CD4-positive, alpha-beta T cell treated with Interleukin-4 for 1 hour (primary cell): ENCODE measurements around the gene SORCS2.
"Not testable (repeated sequence)": the region's sequence is repeated elsewhere in the genome, so short reads cannot be mapped to it uniquely, and the experiment has no call there.

Source experiments
- DNase-seq, 2 donors: peaks; one replicate each; pipeline ENCODE4 v3.0.0-alpha.2; 2020 to 2022

The SORCS2 gene

GRCh38 chr4:7571701-7572100 lies 379.4 kb downstream of the SORCS2 start:
- no peak for DNase-seq

GRCh38 chr4:7572894-7573293 lies 380.6 kb downstream of the SORCS2 start:
- no peak for DNase-seq

- no peak for DNase-seq
Observed at GRCh38 chr4:7573576-7574091, 381.3 kb downstream of the SORCS2 start.

GRCh38 chr4:7574287-7575014 lies 382.1 kb downstream of the SORCS2 start:
- DNase-seq: no peak

GRCh38 chr4:7575426-7575825 lies 383.1 kb downstream of the SORCS2 start:
- DNase-seq: no peak

- DNase-seq: not testable (repeated sequence)
Observed at GRCh38 chr4:7577361-7578039, 385.2 kb downstream of the SORCS2 start.

GRCh38 chr4:7581477-7581876 lies 389.1 kb downstream of the SORCS2 start:
- no peak for DNase-seq

- no peak for DNase-seq
Observed at GRCh38 chr4:7582313-7583097, 390.2 kb downstream of the SORCS2 start.

- DNase-seq: no peak
Observed at GRCh38 chr4:7584098-7584497, 391.8 kb downstream of the SORCS2 start.

- DNase-seq: no peak
Observed at GRCh38 chr4:7584606-7585159, 392.3 kb downstream of the SORCS2 start.

GRCh38 chr4:7585768-7586167 lies 393.4 kb downstream of the SORCS2 start:
- DNase-seq: no peak

- DNase-seq: no peak
Observed at GRCh38 chr4:7587433-7588405, 395.4 kb downstream of the SORCS2 start.

- no peak for DNase-seq
Observed at GRCh38 chr4:7590189-7590588, 397.9 kb downstream of the SORCS2 start.

- DNase-seq: no peak
Observed at GRCh38 chr4:7590899-7591298, 398.6 kb downstream of the SORCS2 start.

- no peak for DNase-seq
Observed at GRCh38 chr4:7591409-7592053, 399.2 kb downstream of the SORCS2 start.

- no peak for DNase-seq
Observed at GRCh38 chr4:7593646-7594412, 401.5 kb downstream of the SORCS2 start.

- DNase-seq: no peak
Observed at GRCh38 chr4:7595934-7596461, 403.7 kb downstream of the SORCS2 start.

GRCh38 chr4:7596918-7597606 lies 404.7 kb downstream of the SORCS2 start:
- no peak for DNase-seq

GRCh38 chr4:7598939-7599790 lies 406.8 kb downstream of the SORCS2 start:
- DNase-seq: no peak
